HL-60 (cell line): ENCODE measurements around the gene DCC.
"Not testable (repeated sequence)": the region's sequence is repeated elsewhere in the genome, so short reads cannot be mapped to it uniquely, and the experiment has no call there.

Source experiments
- POLR2AphosphoS5 ChIP-seq: IDR thresholded peaks from 2 replicates; pipeline ENCODE4 v1.6.1; 2012; ENCODE audit warnings: low read depth
- TF ChIP-seq, protein P1 (sequence below): IDR thresholded peaks from one replicate; pipeline ENCODE4 v1.5.1; 2011; ENCODE audit warnings: low read length, control low read depth, inconsistent platforms; ENCODE audit not compliant: insufficient read depth
- TF ChIP-seq, protein P2 (sequence below): IDR thresholded peaks from 2 replicates; pipeline ENCODE4 v1.6.1; 2012; ENCODE audit warnings: low read depth; ENCODE audit not compliant: insufficient replicate concordance

- not testable (repeated sequence) for TF ChIP-seq POLR2AphosphoS5
- TF ChIP-seq, protein P1, sequence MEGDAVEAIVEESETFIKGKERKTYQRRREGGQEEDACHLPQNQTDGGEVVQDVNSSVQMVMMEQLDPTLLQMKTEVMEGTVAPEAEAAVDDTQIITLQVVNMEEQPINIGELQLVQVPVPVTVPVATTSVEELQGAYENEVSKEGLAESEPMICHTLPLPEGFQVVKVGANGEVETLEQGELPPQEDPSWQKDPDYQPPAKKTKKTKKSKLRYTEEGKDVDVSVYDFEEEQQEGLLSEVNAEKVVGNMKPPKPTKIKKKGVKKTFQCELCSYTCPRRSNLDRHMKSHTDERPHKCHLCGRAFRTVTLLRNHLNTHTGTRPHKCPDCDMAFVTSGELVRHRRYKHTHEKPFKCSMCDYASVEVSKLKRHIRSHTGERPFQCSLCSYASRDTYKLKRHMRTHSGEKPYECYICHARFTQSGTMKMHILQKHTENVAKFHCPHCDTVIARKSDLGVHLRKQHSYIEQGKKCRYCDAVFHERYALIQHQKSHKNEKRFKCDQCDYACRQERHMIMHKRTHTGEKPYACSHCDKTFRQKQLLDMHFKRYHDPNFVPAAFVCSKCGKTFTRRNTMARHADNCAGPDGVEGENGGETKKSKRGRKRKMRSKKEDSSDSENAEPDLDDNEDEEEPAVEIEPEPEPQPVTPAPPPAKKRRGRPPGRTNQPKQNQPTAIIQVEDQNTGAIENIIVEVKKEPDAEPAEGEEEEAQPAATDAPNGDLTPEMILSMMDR: not testable (repeated sequence)
- TF ChIP-seq, protein P2, sequence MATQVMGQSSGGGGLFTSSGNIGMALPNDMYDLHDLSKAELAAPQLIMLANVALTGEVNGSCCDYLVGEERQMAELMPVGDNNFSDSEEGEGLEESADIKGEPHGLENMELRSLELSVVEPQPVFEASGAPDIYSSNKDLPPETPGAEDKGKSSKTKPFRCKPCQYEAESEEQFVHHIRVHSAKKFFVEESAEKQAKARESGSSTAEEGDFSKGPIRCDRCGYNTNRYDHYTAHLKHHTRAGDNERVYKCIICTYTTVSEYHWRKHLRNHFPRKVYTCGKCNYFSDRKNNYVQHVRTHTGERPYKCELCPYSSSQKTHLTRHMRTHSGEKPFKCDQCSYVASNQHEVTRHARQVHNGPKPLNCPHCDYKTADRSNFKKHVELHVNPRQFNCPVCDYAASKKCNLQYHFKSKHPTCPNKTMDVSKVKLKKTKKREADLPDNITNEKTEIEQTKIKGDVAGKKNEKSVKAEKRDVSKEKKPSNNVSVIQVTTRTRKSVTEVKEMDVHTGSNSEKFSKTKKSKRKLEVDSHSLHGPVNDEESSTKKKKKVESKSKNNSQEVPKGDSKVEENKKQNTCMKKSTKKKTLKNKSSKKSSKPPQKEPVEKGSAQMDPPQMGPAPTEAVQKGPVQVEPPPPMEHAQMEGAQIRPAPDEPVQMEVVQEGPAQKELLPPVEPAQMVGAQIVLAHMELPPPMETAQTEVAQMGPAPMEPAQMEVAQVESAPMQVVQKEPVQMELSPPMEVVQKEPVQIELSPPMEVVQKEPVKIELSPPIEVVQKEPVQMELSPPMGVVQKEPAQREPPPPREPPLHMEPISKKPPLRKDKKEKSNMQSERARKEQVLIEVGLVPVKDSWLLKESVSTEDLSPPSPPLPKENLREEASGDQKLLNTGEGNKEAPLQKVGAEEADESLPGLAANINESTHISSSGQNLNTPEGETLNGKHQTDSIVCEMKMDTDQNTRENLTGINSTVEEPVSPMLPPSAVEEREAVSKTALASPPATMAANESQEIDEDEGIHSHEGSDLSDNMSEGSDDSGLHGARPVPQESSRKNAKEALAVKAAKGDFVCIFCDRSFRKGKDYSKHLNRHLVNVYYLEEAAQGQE: not testable (repeated sequence)
Observed at GRCh38 chr18:53511725-53512124, 1171.7 kb downstream of the DCC start.
